Neural crest cell (in vitro differentiated cells): ENCODE data around the gene PLCL2. TPM values are rescaled to one million over a fixed set of nuclear protein-coding genes. Genes with fewer than 3 reads are reported as not detected.
A peak's percentile ranks its signal among the peaks of the same experiment; 100 is the strongest.

ENCODE experiments used
- DNase-seq: peaks from one replicate; pipeline ENCODE4 v3.0.0; 2021; ENCODE audit warnings: low read depth, mixed read lengths, low spot score
- H3K27ac Mint-ChIP-seq: one replicate; pipeline ENCODE4 v1.8.0; 2021; ENCODE audit warnings: mild to moderate bottlenecking, mixed read lengths; ENCODE audit not compliant: unreplicated experiment
- H3K27me3 Mint-ChIP-seq: 2 replicates; pipeline ENCODE4 v1.8.0; 2021; ENCODE audit warnings: low read depth, mild to moderate bottlenecking, mixed read lengths
- H3K36me3 Mint-ChIP-seq: 2 replicates; pipeline ENCODE4 v1.8.0; 2021; ENCODE audit warnings: low read depth, mild to moderate bottlenecking, mixed read lengths
- H3K4me1 Mint-ChIP-seq: 2 replicates; pipeline ENCODE4 v1.8.0; 2021; ENCODE audit warnings: mixed read lengths
- H3K4me3 Mint-ChIP-seq: one replicate; pipeline ENCODE4 v1.8.0; 2021; ENCODE audit warnings: mild to moderate bottlenecking, mixed read lengths
- H3K9me3 Mint-ChIP-seq: 2 replicates; pipeline ENCODE4 v1.8.0; 2021; ENCODE audit warnings: mixed read lengths
- total RNA-seq: library from RNA; stranded (reverse); gene quantifications from 2 replicates; pipeline ENCODE4 v1.2.1, GENCODE V29; 2021
- TF ChIP-seq, protein P1 (sequence below): fragments of 200-600 bp; sonication (generic); conservative IDR thresholded peaks from 2 replicates; pipeline ENCODE4 v1.5.0; 2021; ENCODE audit warnings: antibody characterized with exemption, mild to moderate bottlenecking

The PLCL2 gene
- total RNA-seq, 1 donor from 2014 or later = 10.5 TPM

DNA sequence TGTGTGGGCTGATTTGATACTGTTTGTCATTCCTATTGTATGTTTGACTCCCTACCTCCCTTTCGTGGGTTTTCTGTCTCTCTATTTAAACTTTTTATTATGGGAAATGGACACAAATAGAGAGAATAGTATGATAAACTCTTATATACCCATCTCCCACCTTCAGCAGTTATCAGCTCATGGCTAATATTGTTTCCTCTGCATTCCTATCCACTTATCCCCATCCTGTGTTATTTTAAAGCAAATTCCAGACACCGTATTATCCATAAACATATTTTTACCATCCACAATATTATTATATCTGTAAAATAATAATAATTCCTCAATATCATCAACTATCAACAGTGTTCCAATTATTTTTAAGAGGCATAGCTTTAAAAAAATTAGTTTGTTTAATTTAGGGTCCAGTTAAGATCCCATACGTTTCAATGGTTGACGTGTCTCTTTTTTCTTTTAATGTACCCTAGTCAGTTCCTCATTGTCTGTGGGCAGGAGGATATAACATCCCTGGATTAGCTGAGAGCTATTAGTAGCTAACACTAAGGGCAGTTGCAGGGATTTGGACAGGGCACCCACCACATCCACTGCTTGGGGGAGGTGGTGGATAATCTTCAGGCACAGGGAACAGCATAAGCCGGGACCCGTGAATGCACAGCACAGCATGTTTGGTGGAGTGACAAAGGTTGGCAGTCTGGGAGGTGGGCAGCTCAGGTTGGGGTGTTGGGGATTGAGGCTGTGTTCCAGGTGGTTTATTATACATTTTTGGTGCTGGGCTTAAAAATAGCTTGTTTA, 23.5 kb downstream of the PLCL2 start:
- TF ChIP-seq, protein P1, sequence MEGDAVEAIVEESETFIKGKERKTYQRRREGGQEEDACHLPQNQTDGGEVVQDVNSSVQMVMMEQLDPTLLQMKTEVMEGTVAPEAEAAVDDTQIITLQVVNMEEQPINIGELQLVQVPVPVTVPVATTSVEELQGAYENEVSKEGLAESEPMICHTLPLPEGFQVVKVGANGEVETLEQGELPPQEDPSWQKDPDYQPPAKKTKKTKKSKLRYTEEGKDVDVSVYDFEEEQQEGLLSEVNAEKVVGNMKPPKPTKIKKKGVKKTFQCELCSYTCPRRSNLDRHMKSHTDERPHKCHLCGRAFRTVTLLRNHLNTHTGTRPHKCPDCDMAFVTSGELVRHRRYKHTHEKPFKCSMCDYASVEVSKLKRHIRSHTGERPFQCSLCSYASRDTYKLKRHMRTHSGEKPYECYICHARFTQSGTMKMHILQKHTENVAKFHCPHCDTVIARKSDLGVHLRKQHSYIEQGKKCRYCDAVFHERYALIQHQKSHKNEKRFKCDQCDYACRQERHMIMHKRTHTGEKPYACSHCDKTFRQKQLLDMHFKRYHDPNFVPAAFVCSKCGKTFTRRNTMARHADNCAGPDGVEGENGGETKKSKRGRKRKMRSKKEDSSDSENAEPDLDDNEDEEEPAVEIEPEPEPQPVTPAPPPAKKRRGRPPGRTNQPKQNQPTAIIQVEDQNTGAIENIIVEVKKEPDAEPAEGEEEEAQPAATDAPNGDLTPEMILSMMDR = no peak
- no peak for DNase-seq
- H3K4me1 Mint-ChIP-seq = no peaks in the 10 kb centered on the region
- H3K4me3 Mint-ChIP-seq = no peak overlapping the region
- H3K9me3 Mint-ChIP-seq = no peaks in the 10 kb centered on the region
- H3K27me3 Mint-ChIP-seq = no peaks in the 10 kb centered on the region
- H3K27ac Mint-ChIP-seq = peak overlapping the region; percentile 31
- H3K36me3 Mint-ChIP-seq = no peaks in the 10 kb centered on the region

DNA sequence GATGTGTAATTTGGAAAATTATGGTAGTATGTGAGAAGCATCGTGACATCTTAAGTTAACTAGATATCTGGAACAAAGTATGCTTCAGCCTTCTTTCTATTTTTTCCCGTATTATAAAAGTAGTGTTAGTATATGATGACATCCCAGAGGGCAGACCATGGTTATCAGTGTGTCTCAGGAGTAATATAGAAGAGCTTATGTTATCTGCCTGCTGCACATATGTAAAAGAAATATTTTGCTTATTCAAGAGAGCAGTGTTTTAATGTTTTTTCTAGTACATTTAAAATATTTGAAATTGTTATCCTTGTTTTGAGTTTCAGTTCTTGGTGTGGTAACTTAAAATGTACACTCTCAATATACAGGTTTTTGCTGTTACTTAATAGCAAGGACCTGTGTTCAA, 24.1 kb downstream of the PLCL2 start:
- Mint-ChIP-seq H3K36me3 (no peaks in the 10 kb centered on the region), H3K4me3 (no peak overlapping the region), H3K4me1 (no peaks in the 10 kb centered on the region), H3K27me3 (no peaks in the 10 kb centered on the region), H3K27ac (no peak overlapping the region), H3K9me3 (no peaks in the 10 kb centered on the region)
- TF ChIP-seq, protein P1 = no peak
- DNase-seq = no peak

DNA sequence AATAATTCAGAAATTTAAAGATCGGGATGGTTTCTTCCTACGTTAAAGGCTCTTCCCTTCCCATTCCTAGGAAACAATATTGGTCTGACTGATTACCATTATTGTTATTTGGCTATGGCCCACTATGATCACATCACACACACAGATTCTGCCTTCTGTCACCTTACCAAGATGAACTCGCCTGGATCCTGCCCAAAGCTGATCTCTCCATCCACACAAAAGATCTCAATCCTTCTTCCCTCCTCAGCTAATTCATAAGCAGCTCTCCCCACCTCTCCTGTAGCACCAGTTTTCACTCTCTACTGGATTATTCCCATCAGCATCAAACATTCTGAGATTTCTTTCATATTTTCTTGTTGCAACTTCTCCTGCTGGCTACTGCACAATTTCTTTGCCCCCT, 25.0 kb downstream of the PLCL2 start:
- Mint-ChIP-seq H3K27me3 (no peaks in the 10 kb centered on the region), H3K27ac (peak overlapping the region; percentile 4), H3K36me3 (no peaks in the 10 kb centered on the region), H3K4me3 (no peak overlapping the region), H3K9me3 (no peaks in the 10 kb centered on the region), H3K4me1 (no peaks in the 10 kb centered on the region)
- TF ChIP-seq, protein P1 = no peak
- no peak for DNase-seq

DNA sequence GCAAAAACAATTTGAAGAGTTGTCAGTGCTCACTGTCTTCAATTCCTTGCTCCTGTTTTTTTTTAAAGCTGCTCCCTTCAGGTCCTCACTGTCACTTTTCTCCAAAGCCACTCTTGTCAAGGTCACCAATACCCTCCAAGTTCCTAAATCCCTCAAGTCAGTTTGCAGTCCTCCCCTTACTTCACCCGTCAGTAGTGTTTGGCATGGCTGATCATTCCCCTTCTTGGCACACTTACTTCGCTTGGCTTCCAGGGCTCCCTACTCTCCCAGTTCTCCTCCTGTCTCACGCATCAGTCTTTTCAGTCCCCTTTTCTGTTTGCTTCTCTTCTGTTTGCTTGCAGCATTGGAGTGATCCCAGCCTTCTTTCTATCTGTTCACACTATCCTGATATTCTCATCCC, 25.5 kb downstream of the PLCL2 start:
- Mint-ChIP-seq H3K27me3 (no peaks in the 10 kb centered on the region), H3K27ac (no peak overlapping the region), H3K36me3 (no peaks in the 10 kb centered on the region), H3K4me3 (no peak overlapping the region), H3K4me1 (no peaks in the 10 kb centered on the region), H3K9me3 (no peaks in the 10 kb centered on the region)
- DNase-seq = no peak
- TF ChIP-seq, protein P1 = no peak

DNA sequence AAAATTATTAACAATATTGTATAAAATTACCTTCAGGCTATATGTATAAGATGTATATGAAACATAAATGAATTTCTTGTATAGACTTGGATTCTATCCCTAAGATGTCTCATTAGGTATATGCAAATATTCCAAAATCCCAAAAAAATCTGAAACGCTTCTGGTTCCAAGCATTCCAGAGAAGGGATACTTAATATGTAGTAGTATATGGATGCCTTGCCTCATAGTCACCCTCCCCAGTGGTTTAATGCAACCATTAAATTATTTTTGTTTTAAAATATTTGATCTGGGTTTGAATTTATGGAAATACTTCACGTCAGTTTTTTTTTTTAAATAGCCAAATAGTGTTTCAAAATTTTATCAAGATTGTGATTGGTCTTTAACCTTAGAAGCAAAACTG, 27.2 kb downstream of the PLCL2 start:
- no peaks in the 10 kb centered on the region for H3K27me3 Mint-ChIP-seq
- H3K4me3 Mint-ChIP-seq = no peak overlapping the region
- H3K36me3 Mint-ChIP-seq = no peaks in the 10 kb centered on the region
- H3K9me3 Mint-ChIP-seq = no peaks in the 10 kb centered on the region
- TF ChIP-seq, protein P1 = no peak
- no peak for DNase-seq
- H3K27ac Mint-ChIP-seq = no peak overlapping the region
- peaks cover 4% of the 10 kb centered on the region for H3K4me1 Mint-ChIP-seq
